ENCODE results near the gene KCNQ4.

- TF ChIP-seq CTCF (IDR thresholded peaks at IDR 0.05; ENCODE audit: low read length) (no peak), EZH2 (IDR thresholded peaks at IDR 0.05; ENCODE audit: borderline replicate concordance, low read length) (no peak)
Observed at GRCh38 chr1:40740039-40740996, 43.3 kb upstream of the KCNQ4 start.
